Measurements from ENCODE around the gene EMP2. TPM values are rescaled to one million over a fixed set of nuclear protein-coding genes. Genes with fewer than 3 reads are reported as not detected.

The EMP2 gene
- polyA plus RNA-seq, 2 of the 4 experiments (the other 2 are of a cell fraction) = 14.2 to 21.4 TPM

- CTCF ChIA-PET = interaction anchor here (0.6 to 1.6 kb wide), 4 partner anchors 28 to 1456 kb away, joined by 3 to 7 read pairs (median 4); partner anchors contain the start of gene EMP2
- Histone ChIP-seq H3K27ac (no peak overlapping the region), H3K9me3 (peaks cover 17% of the 10 kb centered on the region), H3K4me1 (no peaks in the 10 kb centered on the region), H3K4me3 (no peak overlapping the region), H3K4me2 (no peak overlapping the region)
- TF ChIP-seq PBX3 (IDR thresholded peaks at IDR 0.05) (no peak), HOXA7 (CRISPR knock-in tag; IDR thresholded peaks at IDR 0.05) (no peak), TFCP2L1 (CRISPR knock-in tag; IDR thresholded peaks at IDR 0.05) (no peak), ELK1 (IDR thresholded peaks at IDR 0.05; ENCODE audit: low read depth, low read length) (no peak), JUN (IDR thresholded peaks at IDR 0.05) (no peak), PHF8 (IDR thresholded peaks at IDR 0.05; ENCODE audit: borderline replicate concordance, low read depth) (no peak)
- DNase-seq (ENCODE audit: low read depth in 1 of 2, low spot score in 1 of 2) (no peak), FAIRE-seq (no peak), ATAC-seq (no peak)
- 83% methylated on average over 2 of the region's 2 CpGs for WGBS (ENCODE audit: missing lambda C conversion rate)
- POLR2A ChIA-PET = interaction anchor here (0.7 kb wide), 1 partner anchor 17 kb away, joined by 4 read pairs; no protein-coding TSS in a partner anchor
Observed at GRCh38 chr16:10551881-10552280, 28.5 kb downstream of the EMP2 start.

- ChIA-PET CTCF (interaction anchor here (1.1 kb wide), 1 partner anchor 34 kb away, joined by 6 read pairs; no protein-coding TSS in a partner anchor), POLR2A (no interaction called here)
- Histone ChIP-seq H3K27ac (no peak overlapping the region), H3K4me3 (no peak overlapping the region), H3K4me1 (no peaks in the 10 kb centered on the region), H3K9me3 (peaks cover 17% of the 10 kb centered on the region), H3K4me2 (no peak overlapping the region)
- no peak for DNase-seq (ENCODE audit: low read depth in 1 of 2, low spot score in 1 of 2)
- ATAC-seq = no peak
- no peak for FAIRE-seq
- no peak for TF ChIP-seq MAFK (IDR thresholded peaks at IDR 0.05; ENCODE audit: partially characterized antibody)
- no peak for TF ChIP-seq CEBPB (IDR thresholded peaks at IDR 0.05)
- no peak for TF ChIP-seq TFCP2L1 (CRISPR knock-in tag; IDR thresholded peaks at IDR 0.05)
- TF ChIP-seq MAZ (IDR thresholded peaks at IDR 0.05; ENCODE audit: borderline replicate concordance, low read depth, low read length) = no peak
- no peak for TF ChIP-seq RCOR1 (IDR thresholded peaks at IDR 0.05; ENCODE audit: low read depth, low read length)
- no peak for TF ChIP-seq KDM5A (IDR thresholded peaks at IDR 0.05)
- TF ChIP-seq ZFP36 (IDR thresholded peaks at IDR 0.05; ENCODE audit: borderline replicate concordance, partially characterized antibody) = no peak
- TF ChIP-seq CBX8 (IDR thresholded peaks at IDR 0.05) = no peak
- no peak for TF ChIP-seq ZC3H11A (IDR thresholded peaks at IDR 0.05)
- TF ChIP-seq EP300 (IDR thresholded peaks at IDR 0.05) = no peak
- no peak for TF ChIP-seq HEYL (CRISPR knock-in tag; IDR thresholded peaks at IDR 0.05)
- TF ChIP-seq MYC (IDR thresholded peaks at IDR 0.05; ENCODE audit: borderline replicate concordance, low read length) = no peak
- TF ChIP-seq E2F6 (IDR thresholded peaks at IDR 0.05; ENCODE audit: borderline replicate concordance, low read depth) = no peak
- no peak for TF ChIP-seq ZNF302 (CRISPR knock-in tag; IDR thresholded peaks at IDR 0.05)
- no peak for TF ChIP-seq ZSCAN20 (CRISPR knock-in tag; IDR thresholded peaks at IDR 0.05)
- WGBS (ENCODE audit: missing lambda C conversion rate) = 71% methylated on average over 1 of the region's 1 CpG
Observed at GRCh38 chr16:10548404-10548803, 32.0 kb downstream of the EMP2 start.

- Histone ChIP-seq H3K4me2 (no peak overlapping the region), H3K27ac (no peak overlapping the region), H3K4me3 (no peak overlapping the region), H3K4me1 (no peaks in the 10 kb centered on the region), H3K9me3 (peaks cover 17% of the 10 kb centered on the region)
- DNase-seq (ENCODE audit: low read depth in 1 of 2, low spot score in 1 of 2) (no peak), FAIRE-seq (no peak), ATAC-seq (no peak)
- CTCF ChIA-PET = interaction anchor here (1.1 kb wide), 1 partner anchor 33 kb away, joined by 6 read pairs; no protein-coding TSS in a partner anchor
- WGBS (ENCODE audit: missing lambda C conversion rate) = 90% methylated on average over 6 of the region's 6 CpGs
- POLR2A ChIA-PET = no interaction called here
- TF ChIP-seq EHMT2 (IDR thresholded peaks at IDR 0.05; ENCODE audit: low read depth) (no peak), POLR2AphosphoS2 (conservative IDR thresholded peaks at IDR 0.05; ENCODE audit: low read length) (no peak), ELK1 (IDR thresholded peaks at IDR 0.05; ENCODE audit: low read depth, low read length) (no peak), EP300 (IDR thresholded peaks at IDR 0.05) (no peak), USF2 (IDR thresholded peaks at IDR 0.05) (no peak), TFCP2L1 (CRISPR knock-in tag; IDR thresholded peaks at IDR 0.05) (no peak), RFX5 (IDR thresholded peaks at IDR 0.05) (no peak), EHF (CRISPR knock-in tag; IDR thresholded peaks at IDR 0.05) (no peak), MYC (IDR thresholded peaks at IDR 0.05; ENCODE audit: borderline replicate concordance, low read length) (no peak), BHLHE40 (IDR thresholded peaks at IDR 0.05; ENCODE audit: low read depth, low read length) (no peak), ZC3H11A (IDR thresholded peaks at IDR 0.05) (no peak), HOXB13 (CRISPR knock-in tag; IDR thresholded peaks at IDR 0.05; ENCODE audit: low read depth) (no peak), KDM5A (IDR thresholded peaks at IDR 0.05) (no peak), JUNB (IDR thresholded peaks at IDR 0.05) (no peak), HOXB5 (CRISPR knock-in tag; IDR thresholded peaks at IDR 0.05) (no peak)
Observed at GRCh38 chr16:10547708-10548107, 32.7 kb downstream of the EMP2 start.

All from A549 (cell line).